RWPE1 (cell line): ENCODE measurements around the gene PZP.

Experiments
- CTCF ChIA-PET: fragments of 350-600 bp; sonication (Branson Sonifier 250); formaldehyde crosslinking; extraction: SDS; loops from one replicate; lab custom pipeline; 2021; lab: Yijun Ruan, JAX
- POLR2A ChIA-PET: fragments of 400-600 bp; formaldehyde crosslinking; extraction: SDS; loops from one replicate; lab custom pipeline; 2020; ENCODE audit warnings: antibody characterized with exemption; ENCODE audit not compliant: low non-redundant PET; lab: Yijun Ruan, JAX
- DNase-seq: peaks from one replicate; pipeline ENCODE4 v3.0.0; 2012; ENCODE audit warnings: low spot score
- H3K27ac ChIP-seq: fragments of 450-650 bp; 2 replicates; pipeline ENCODE4 v1.5.1; 2017
- TF ChIP-seq, protein P1 (sequence below): fragments of 450-650 bp; conservative IDR thresholded peaks from 2 replicates; pipeline ENCODE4 v1.5.1; 2017; ENCODE audit warnings: low read depth, mild to moderate bottlenecking

PZP gene

DNA sequence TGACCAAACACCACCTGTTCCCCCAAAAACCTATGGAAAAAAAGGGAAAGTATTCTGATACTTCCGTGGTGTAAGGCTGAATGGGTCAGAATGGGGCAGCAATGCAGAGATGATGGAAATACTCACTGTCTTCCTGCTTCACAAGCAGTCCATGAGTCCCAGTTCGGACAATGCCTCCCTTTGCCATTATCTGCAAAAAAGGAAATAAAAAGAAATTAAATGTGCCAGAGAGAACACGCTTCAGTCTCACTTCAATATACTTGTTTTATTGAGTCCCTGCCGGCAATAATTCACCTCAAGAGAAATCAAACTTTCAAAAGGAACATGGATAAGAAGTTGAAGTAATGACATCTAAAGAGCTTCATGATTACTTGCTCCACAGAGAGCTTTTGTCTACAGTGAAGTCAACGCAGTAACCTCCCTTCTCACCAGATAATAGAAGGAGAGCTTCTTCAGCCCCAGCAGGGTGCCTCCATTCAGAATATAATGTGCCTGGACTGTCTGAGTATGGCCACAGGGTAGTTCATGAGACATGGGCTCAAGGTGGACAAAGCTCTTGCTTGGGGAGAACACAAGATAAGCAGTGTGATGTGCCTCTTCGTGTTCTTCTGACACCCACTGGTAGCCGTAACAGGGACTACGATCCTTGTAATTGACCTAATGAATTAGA lies 107.0 kb downstream of the PZP start:
- CTCF ChIA-PET = no interaction called here
- no peak for DNase-seq
- TF ChIP-seq, protein P1, sequence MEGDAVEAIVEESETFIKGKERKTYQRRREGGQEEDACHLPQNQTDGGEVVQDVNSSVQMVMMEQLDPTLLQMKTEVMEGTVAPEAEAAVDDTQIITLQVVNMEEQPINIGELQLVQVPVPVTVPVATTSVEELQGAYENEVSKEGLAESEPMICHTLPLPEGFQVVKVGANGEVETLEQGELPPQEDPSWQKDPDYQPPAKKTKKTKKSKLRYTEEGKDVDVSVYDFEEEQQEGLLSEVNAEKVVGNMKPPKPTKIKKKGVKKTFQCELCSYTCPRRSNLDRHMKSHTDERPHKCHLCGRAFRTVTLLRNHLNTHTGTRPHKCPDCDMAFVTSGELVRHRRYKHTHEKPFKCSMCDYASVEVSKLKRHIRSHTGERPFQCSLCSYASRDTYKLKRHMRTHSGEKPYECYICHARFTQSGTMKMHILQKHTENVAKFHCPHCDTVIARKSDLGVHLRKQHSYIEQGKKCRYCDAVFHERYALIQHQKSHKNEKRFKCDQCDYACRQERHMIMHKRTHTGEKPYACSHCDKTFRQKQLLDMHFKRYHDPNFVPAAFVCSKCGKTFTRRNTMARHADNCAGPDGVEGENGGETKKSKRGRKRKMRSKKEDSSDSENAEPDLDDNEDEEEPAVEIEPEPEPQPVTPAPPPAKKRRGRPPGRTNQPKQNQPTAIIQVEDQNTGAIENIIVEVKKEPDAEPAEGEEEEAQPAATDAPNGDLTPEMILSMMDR = no peak
- POLR2A ChIA-PET = no interaction called here
- no peak overlapping the region for H3K27ac ChIP-seq

DNA sequence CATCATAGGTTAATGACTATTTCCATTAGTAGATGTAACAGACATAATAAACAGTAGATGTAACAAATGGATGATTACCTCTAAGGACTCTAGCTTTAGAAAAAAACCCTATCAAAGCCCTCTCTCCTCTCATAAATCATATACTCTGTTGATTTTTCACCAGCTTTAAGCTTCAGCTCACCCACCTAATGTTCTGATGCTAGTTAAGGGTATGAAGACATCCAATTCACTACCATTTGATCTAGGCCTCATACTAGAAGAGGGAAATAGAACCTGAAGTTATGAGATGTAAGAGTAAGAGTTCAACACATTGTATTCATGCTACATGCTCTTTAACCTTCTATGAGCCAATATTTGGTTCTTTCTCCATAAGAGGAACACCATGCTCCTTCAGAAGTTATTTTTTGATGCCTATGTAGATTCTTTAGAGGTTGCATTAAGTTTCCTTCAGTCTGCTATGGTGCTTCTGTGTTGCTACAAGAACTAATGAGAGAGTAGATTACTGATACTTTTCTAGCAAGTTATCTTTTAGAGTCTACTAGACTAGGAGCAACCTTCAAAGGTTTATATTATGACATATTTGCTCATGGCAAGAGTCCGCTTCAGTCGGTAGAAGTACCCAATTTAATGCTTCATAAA lies 108.5 kb downstream of the PZP start:
- no peak overlapping the region for H3K27ac ChIP-seq
- ChIA-PET POLR2A (no interaction called here), CTCF (no interaction called here)
- TF ChIP-seq, protein P1 = no peak
- no peak for DNase-seq
